MG63 (cell line): ENCODE results near the gene GATAD2A. TPM values are rescaled to one million over a fixed set of nuclear protein-coding genes. Genes with fewer than 3 reads are reported as not detected.
"Not testable (repeated sequence)": the region's sequence is repeated elsewhere in the genome, so short reads cannot be mapped to it uniquely, and the experiment has no call there.

ENCODE experiments used
- DNase-seq: peaks from one replicate; pipeline ENCODE4 v3.0.0-alpha.2; 2020
- H3K27me3 ChIP-seq: fragments of 250-450 bp; sonication (Bioruptor Pico); 2 replicates; pipeline ENCODE4 v1.5.1; 2020; ENCODE audit warnings: mild to moderate bottlenecking, moderate library complexity
- H3K36me3 ChIP-seq: fragments of 250-450 bp; sonication (Bioruptor Pico); 2 replicates; pipeline ENCODE4 v1.5.1; 2020; ENCODE audit warnings: mild to moderate bottlenecking, moderate library complexity
- H3K4me3 ChIP-seq: fragments of 250-450 bp; sonication (Bioruptor Pico); 2 replicates; pipeline ENCODE4 v1.5.1; 2020; ENCODE audit warnings: mild to moderate bottlenecking, moderate library complexity
- H3K9me3 ChIP-seq: fragments of 250-450 bp; sonication (Bioruptor Pico); 2 replicates; pipeline ENCODE4 v1.5.1; 2020; ENCODE audit warnings: mild to moderate bottlenecking, moderate library complexity
- total RNA-seq: library from RNA; depleted of rRNA; stranded (reverse); fragments of >200 nt; shearing (Covaris generic); gene quantifications from 2 replicates; pipeline ENCODE4 v1.2.3, GENCODE V29; 2014; ENCODE audit warnings: low replicate concordance

GATAD2A gene
- total RNA-seq, 1 experiment from 2014 or later = 69.1 TPM

GRCh38 chr19:19451429-19452242 is 46.2 kb downstream of the GATAD2A start:
- no peaks in the 10 kb centered on the region for H3K27me3 ChIP-seq
- DNase-seq = no peak
- H3K36me3 ChIP-seq = peaks cover 12% of the 10 kb centered on the region
- H3K4me3 ChIP-seq = no peak overlapping the region
- H3K9me3 ChIP-seq = no peaks in the 10 kb centered on the region

DNA sequence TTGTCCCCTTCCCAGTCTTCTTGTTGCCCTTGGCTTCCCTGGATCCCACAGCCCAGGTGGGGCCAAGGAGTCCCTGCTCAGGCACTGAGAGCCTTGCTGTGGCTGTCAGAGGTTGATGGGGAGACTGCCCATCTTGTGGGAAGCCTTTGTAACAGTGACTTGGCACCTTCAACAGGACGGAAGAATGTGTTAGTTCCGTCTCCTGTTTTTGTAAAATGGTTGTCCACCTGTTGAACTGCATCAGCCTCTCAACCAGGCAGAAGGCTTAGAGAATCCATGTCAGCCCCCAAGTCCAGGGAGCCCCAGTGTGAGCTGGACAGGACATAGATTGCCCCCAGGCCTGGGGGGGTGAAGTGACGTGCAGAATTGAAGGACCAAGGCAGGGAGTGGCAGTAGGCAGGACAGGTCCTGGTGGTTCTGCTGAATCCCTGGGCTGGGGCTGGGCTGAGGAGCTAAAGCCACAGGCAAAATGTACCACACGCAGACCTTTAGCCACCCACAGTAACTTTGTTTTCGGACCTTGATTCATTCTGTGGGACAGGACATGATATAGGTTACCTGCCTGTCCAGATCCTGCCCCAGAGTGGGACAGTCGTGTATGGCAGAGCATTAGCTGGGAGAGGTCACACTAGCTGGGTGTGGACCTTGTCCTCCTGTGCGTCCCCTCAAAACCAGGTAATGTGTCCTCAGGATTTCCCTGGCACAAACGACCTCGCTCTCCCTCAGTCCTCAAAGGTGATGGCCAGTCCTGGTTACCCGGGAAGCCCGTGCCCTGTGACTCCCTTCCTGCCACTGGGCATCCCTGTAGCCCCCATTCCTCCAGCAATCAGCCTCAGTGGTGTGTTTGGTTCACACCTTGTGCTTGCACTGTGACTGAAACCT is 47.0 kb downstream of the GATAD2A start:
- peaks cover 16% of the 10 kb centered on the region for H3K36me3 ChIP-seq
- H3K27me3 ChIP-seq = no peaks in the 10 kb centered on the region
- H3K9me3 ChIP-seq = no peaks in the 10 kb centered on the region
- H3K4me3 ChIP-seq = no peak overlapping the region
- no peak for DNase-seq

DNA sequence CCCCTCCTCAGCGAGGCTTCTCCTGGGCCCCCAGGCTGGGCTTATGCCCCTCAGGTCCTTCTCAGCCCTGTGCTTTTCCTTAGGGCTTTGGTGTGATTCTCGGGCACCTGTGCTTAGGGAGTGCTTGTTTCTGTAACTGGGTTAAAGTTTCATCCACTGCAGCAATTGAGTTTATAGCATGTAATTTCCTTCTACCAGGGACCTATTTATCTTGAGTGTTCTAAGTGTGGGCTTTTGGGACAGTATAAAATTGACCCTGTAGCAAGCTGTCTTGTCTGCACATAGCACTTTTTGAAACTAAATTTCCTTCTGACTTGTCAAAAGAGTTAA is 47.6 kb downstream of the GATAD2A start:
- no peak for DNase-seq
- Histone ChIP-seq H3K4me3 (no peak overlapping the region), H3K27me3 (no peaks in the 10 kb centered on the region), H3K36me3 (peaks cover 17% of the 10 kb centered on the region), H3K9me3 (no peaks in the 10 kb centered on the region)

DNA sequence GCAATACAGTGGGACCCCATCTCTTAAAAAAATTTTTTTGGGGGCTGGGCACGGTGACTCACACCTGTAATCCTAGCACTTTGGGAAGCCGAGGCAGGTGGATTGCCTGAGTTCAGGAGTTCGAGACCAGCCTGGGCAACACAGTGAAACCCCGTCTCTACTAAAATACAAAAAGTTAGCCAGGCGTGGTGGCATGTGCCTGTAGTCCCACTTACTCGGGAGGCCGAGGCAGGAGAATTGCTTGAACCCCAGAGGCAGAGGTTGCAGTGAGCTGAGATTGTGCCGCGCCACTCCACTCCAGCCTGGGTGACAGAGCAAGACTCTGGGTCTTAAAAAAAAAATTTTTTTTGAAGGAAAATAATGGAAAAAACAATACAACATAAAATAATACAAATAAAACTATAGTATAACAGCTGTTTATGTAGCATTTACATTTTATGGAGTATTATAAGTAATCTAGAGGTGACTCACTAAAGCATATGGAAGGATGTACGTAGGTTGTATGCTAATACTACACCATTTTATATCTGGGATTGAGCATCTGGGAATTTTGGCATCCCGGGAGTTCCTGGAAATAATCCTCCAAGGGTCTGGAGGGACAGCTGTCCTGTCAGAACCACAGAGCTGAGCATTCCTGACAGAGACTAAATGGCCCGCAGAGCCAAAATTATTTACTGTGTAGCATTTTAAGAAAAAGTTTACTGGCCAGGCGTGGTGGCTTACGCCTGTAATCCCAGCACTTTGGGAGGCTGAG is 49.9 kb downstream of the GATAD2A start:
- H3K27me3 ChIP-seq, H3K4me3 ChIP-seq, DNase-seq, H3K9me3 ChIP-seq: not testable (repeated sequence)
- H3K36me3 ChIP-seq = peaks cover 27% of the 10 kb centered on the region

DNA sequence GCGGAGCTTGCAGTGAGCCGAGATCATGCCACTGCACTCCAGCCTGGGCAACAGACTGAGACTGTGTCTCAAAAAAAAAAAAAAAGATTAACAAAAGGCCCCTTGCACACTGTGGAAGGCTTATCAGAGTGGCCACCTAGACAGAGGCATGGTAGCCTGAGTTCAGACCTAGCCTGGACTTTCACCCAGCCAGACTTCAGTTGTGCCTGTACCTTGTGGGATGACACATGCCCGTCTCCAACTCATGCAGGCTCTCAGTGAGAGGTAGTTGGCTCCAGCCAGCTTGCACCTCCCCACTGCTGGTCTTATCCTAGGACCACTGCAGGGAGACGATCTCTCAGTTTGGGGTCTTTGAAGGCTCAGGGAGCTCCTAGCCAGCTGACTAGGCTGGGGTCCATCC is 52.2 kb downstream of the GATAD2A start:
- DNase-seq = no peak
- Histone ChIP-seq H3K27me3 (no peaks in the 10 kb centered on the region), H3K9me3 (no peaks in the 10 kb centered on the region), H3K36me3 (peaks cover 41% of the 10 kb centered on the region), H3K4me3 (no peak overlapping the region)

GRCh38 chr19:19458110-19458816 is 52.8 kb downstream of the GATAD2A start:
- H3K4me3 ChIP-seq = no peak overlapping the region
- H3K36me3 ChIP-seq = peaks cover 42% of the 10 kb centered on the region
- no peak for DNase-seq
- no peaks in the 10 kb centered on the region for H3K9me3 ChIP-seq
- H3K27me3 ChIP-seq = no peaks in the 10 kb centered on the region

DNA sequence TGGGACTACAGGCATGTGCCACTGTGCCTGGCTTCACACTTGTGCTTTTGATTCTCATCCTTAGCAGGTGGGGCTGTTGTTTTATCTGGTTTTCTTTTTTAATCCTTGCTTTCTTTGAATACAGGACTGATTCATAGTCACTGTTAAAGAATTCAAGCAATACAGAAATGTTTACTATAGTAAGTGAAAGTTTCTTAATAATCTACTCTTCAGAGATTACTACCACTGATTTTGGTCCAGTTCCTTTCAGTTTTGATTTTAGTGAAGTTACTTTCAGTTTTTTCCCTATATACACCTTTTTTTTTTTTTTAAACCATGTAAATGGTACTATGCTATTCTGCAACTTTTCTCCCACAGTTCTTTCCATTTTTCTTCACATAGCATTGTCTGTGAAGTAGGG is 53.6 kb downstream of the GATAD2A start:
- Histone ChIP-seq H3K9me3 (no peaks in the 10 kb centered on the region), H3K27me3 (no peaks in the 10 kb centered on the region), H3K4me3 (no peak overlapping the region), H3K36me3 (peaks cover 49% of the 10 kb centered on the region)
- DNase-seq = no peak

DNA sequence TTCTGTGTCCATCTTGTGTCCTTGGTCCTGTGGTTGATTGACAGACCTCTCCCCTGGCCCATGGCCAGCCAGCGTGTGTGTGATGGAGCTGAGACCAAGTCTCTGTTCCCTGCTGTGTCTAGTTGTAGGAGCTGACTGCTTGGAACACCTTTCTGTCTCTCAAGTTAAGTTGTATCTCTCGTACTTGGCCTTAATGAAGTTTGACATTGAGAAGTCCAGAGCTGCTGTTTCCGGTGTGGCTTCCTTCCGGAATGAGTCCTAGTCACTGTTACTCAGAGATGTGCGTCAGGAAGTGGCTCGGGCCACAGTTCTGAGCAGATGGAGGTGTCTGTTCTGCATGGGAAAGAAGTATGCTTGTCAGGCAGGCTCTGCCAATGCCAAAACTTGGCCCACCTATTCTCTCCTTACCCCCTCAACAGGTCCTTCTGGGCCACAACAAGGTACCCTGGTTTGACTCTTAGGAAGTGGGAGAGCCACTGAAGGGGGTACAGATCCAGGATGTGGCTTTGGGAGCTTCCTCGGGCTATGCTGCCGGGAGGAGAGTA is 54.3 kb downstream of the GATAD2A start:
- H3K36me3 ChIP-seq = peaks cover 56% of the 10 kb centered on the region
- DNase-seq = peak; percentile 32
- H3K27me3 ChIP-seq = no peaks in the 10 kb centered on the region
- H3K4me3 ChIP-seq = no peak overlapping the region
- H3K9me3 ChIP-seq = peaks cover 2% of the 10 kb centered on the region; the same call in 1 of the 2 replicates

DNA sequence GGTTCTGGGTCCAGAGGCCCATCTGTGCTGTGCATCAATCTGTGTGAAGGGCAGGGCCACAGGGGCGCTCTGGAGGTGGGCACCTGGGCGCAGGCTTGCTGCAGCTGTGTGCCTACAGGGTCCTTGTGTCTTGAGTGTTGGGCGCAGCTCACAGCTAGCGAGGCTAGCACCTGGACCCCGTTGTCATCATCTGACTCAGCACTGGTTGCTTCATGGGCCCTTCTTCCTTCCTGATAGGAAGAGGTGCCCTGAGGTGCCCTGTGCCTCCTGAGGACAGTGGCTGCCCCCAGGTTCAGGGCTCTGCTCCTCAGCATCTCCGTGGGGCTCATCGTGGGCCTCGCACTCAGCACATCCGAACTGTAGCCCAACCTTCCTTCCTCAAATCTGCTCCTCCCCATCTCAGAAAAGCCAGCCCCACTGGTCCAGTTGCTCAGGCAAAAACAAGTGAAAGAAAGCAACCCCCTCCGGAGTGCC is 54.8 kb downstream of the GATAD2A start:
- H3K9me3 ChIP-seq = peaks cover 4% of the 10 kb centered on the region; the same call in 1 of the 2 replicates
- H3K36me3 ChIP-seq = peaks cover 61% of the 10 kb centered on the region
- DNase-seq = no peak
- H3K4me3 ChIP-seq = no peak overlapping the region
- no peaks in the 10 kb centered on the region for H3K27me3 ChIP-seq

DNA sequence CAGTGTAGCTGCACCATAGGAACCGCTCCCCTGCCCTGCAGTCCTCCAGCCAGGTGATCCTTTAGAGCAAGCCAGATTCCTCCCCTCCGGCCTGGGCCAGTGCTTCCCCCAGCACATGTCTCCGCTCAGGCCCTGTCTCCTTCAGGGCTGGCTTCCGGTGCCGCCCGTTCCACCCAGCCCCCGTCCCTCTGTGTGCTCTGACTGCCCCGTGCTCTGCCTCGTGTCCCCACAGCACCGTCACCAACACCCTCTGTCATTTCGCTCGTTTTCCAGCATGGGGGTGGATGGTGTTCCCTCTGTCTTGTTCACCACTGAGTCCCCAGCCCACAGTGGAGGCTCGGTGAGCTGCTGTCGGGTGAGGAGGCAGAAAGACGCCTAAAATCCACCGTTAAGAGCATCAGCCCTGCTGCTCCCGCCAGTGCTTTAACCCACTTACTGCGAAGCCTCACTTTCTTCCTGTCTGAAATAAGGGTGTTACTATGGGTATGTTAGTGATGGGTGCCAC is 55.3 kb downstream of the GATAD2A start:
- Histone ChIP-seq H3K4me3 (no peak overlapping the region), H3K9me3 (peaks cover 6% of the 10 kb centered on the region), H3K27me3 (no peaks in the 10 kb centered on the region), H3K36me3 (peaks cover 66% of the 10 kb centered on the region)
- no peak for DNase-seq

DNA sequence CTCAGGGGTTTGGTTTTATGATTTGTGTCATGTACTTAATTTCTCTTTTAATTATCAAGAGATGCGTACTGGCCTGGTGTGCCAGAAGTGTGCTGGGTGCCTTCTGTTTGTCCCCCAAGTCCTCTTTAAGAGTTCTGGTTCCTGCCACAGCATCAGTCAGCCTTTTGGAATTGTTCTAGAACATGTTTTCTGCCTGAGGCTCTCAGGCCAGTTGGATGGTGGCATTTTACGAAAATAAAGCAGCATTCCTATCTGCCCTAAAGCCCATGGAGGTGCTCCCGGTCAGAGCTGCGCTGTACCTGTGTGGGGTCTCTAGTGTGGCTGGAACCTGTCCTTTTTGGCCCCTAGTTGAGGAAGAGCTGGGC is 55.8 kb downstream of the GATAD2A start:
- no peaks in the 10 kb centered on the region for H3K27me3 ChIP-seq
- H3K4me3 ChIP-seq = no peak overlapping the region
- peaks cover 71% of the 10 kb centered on the region for H3K36me3 ChIP-seq
- H3K9me3 ChIP-seq = peaks cover 11% of the 10 kb centered on the region
- DNase-seq = no peak

GRCh38 chr19:19461671-19462622 is 56.5 kb downstream of the GATAD2A start:
- H3K36me3 ChIP-seq = peaks cover 72% of the 10 kb centered on the region
- no peak overlapping the region for H3K4me3 ChIP-seq
- no peaks in the 10 kb centered on the region for H3K27me3 ChIP-seq
- no peak for DNase-seq
- H3K9me3 ChIP-seq = peaks cover 18% of the 10 kb centered on the region

- no peak for DNase-seq
- peaks cover 76% of the 10 kb centered on the region for H3K36me3 ChIP-seq
- no peak overlapping the region for H3K4me3 ChIP-seq
- H3K27me3 ChIP-seq = no peaks in the 10 kb centered on the region
- peaks cover 34% of the 10 kb centered on the region for H3K9me3 ChIP-seq
Measured at GRCh38 chr19:19463348-19464117, 58.1 kb downstream of the GATAD2A start.

DNA sequence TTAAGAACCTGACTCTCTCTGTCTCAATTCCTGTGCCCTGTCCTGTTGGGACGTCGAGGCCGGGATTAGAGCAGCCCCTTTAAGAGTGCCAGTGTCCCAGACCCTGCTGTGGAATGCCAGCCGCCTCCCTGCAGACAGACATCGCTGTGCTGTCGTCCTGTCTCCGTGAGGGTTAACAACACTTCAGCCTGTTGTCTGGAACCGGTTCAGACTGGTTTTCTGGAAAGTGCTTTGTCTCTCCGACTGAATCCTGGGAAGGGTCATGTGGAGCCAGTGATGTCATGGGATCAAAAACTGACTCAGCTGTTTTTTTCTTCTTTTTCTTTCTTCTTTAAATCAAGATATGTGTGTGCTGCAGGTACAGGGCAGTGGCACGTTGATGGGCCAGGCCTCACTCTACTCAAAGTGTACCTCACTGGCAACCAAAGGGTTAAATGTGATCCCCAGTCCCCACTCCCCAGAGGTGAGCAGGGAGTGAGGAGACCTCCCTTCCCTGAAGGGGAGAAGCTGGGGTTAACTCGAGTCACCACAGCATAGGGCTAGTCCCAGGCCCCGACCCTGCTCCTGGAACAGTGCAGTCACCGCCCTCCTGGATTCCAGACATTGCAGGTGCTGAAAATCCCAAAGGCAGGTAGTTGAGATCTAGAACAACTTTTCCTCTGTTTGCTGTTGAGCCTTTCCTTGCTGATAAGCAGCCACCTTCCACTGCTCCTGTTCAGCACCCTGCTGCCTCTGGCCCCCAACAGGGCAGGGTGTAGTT is 59.0 kb downstream of the GATAD2A start:
- no peak overlapping the region for H3K4me3 ChIP-seq
- no peak for DNase-seq
- H3K36me3 ChIP-seq = peaks cover 83% of the 10 kb centered on the region
- H3K27me3 ChIP-seq = no peaks in the 10 kb centered on the region
- peaks cover 43% of the 10 kb centered on the region for H3K9me3 ChIP-seq
